ENCODE measurements around the gene RBMS3.

The RBMS3 gene

DNA sequence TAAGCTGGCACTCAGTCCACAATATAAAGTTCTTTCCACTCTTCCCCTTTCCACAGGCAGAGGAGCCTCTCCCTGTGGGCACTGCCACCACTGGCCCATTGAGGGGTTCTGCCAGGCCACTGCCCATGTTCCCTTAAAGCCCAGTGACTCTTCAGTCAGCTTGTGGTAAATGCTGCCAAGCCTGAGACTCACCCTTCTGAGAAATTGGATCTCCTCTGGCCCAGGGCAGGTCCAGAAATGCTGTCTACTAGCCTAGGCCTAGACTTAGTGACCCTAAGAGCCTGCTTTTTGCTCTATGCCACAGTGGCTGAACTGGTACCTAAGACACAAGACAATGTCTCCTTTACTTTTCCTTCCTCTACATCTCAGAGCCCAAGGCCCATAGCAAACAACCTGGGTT lies 295.8 kb downstream of the RBMS3 start:
- no peak for DNase-seq (ENCODE audit: low spot score)

GRCh38 chr3:29577250-29577649 lies 296.4 kb downstream of the RBMS3 start:
- no peak for DNase-seq (ENCODE audit: low spot score)

DNA sequence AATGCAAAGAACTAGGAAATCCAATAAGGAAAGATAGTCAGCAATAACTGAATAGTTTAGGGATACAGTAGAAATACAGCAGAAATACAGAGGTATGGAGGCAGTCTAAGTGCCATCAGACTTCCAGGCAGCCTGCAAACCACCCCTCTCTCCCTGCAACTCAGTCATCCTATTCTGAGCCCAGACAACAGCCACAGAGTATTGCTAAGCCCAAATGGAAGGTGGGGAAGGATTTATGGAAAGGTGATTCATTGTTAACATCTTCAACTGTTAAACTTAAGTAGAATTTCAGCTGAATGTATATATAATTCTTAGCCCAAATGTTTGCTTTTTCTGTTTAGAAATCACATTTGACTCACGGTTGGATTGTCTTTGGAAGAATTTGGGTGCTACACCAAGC lies 300.4 kb downstream of the RBMS3 start:
- no peak for DNase-seq (ENCODE audit: low spot score)

GRCh38 chr3:29582273-29582672 lies 301.4 kb downstream of the RBMS3 start:
- no peak for DNase-seq (ENCODE audit: low spot score)

GRCh38 chr3:29583861-29584260 lies 303.0 kb downstream of the RBMS3 start:
- DNase-seq (ENCODE audit: low spot score): no peak

GRCh38 chr3:29585368-29585767 lies 304.5 kb downstream of the RBMS3 start:
- DNase-seq (ENCODE audit: low spot score): no peak

DNA sequence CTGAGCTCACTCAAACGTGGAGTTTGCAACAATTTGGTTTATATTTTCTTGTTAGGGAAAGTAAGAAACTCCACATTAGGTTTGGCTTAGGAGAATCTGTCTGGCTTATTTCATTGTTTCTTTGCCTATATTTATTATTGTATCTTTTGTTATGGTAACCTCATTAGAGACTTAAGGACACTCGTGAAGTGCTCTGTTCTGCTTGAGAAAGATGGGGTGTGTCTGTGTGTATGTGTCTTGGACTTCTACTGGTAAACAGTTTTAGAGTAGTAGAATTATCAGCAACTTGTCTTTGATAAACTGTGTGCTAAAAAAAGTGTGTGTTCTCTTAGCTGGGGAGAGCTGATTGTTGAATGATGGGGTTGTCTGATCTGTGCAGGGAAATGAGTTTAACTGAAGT lies 306.5 kb downstream of the RBMS3 start:
- DNase-seq (ENCODE audit: low spot score): no peak

DNA sequence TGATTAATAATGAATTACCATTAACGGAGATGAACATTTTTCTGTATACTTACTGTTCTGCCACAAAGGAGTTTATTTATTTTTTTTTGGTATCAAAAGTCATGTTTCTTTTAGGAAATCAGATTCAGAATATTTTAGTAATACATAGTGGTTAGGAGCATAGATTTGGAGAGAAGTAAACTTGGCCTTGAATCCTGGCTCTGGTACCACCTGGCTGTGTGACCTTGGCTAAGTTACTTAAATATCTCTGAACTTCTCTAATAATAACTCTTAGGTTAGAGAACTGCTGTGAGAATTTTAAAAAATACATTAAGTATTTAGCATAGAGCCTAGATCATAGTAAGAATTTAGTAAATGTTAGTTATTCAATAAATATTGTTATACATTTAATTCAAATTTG lies 309.1 kb downstream of the RBMS3 start:
- no peak for DNase-seq (ENCODE audit: low spot score)

DNA sequence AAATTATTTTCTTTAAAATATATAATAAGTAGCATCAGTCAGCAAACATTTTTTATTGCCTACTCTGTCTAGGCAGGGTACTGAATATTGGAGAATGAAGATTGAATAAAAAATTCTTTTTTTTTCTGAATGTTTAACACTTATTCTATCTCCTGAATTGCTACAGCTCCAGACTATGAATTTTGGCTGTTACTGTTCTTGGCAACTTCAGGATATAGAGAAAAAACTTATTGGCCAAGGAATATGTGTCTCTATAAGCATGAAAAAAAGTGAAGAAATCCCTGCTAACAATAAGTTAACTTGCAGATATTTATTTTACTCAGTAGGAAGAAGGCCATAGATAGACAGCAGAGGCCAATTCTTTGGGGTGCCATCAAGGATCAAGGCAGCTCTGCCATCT lies 309.6 kb downstream of the RBMS3 start:
- no peak for DNase-seq (ENCODE audit: low spot score)

DNA sequence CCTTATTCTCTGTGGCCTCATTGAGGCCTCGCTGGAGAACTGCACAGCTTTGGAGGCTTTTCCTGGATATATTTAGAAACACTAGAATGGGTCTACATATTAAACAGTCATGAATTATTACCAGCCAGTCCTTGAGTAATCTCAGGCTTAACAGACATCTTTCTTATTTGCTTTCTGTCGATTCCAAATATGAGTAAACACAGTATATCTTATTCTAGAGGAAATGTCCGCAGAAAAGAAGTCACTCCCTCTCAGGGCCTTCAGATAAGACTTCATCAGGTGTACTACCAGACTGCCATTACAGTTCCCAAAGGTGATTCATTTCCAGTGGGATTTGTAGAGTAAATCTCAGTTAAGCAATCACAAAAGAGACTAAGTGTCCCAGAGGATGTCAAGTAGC lies 310.7 kb downstream of the RBMS3 start:
- no peak for DNase-seq (ENCODE audit: low spot score)

- no peak for DNase-seq (ENCODE audit: low spot score)
Observed at GRCh38 chr3:29593802-29594201, 312.9 kb downstream of the RBMS3 start.

- no peak for DNase-seq (ENCODE audit: low spot score)
Observed at GRCh38 chr3:29594261-29594660, 313.4 kb downstream of the RBMS3 start.

- DNase-seq (ENCODE audit: low spot score): no peak
Observed at GRCh38 chr3:29597376-29598008, 316.6 kb downstream of the RBMS3 start.

GRCh38 chr3:29601861-29602585 lies 321.2 kb downstream of the RBMS3 start:
- DNase-seq (ENCODE audit: low spot score): no peak

DNA sequence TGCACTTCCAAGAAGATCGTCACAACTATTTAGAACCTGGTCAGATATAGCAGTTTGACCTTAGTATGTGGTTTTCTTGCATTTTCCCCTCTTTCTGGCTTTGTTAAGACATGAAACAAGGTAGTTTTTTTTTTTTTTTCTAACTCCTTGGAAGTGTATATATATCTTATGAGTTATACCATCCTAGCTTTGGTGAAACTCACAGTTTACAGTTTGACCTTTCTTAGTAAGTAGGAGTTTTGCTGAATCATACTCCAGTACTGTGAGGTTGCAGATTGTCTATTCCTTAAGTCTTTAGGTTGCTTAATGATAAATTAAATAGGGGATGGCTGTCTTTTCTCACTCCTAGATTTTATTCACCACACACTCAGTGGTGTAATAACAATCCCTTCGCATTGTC lies 325.0 kb downstream of the RBMS3 start:
- no peak for DNase-seq (ENCODE audit: low spot score)

GRCh38 chr3:29606416-29606815 lies 325.5 kb downstream of the RBMS3 start:
- no peak for DNase-seq (ENCODE audit: low spot score)

DNA sequence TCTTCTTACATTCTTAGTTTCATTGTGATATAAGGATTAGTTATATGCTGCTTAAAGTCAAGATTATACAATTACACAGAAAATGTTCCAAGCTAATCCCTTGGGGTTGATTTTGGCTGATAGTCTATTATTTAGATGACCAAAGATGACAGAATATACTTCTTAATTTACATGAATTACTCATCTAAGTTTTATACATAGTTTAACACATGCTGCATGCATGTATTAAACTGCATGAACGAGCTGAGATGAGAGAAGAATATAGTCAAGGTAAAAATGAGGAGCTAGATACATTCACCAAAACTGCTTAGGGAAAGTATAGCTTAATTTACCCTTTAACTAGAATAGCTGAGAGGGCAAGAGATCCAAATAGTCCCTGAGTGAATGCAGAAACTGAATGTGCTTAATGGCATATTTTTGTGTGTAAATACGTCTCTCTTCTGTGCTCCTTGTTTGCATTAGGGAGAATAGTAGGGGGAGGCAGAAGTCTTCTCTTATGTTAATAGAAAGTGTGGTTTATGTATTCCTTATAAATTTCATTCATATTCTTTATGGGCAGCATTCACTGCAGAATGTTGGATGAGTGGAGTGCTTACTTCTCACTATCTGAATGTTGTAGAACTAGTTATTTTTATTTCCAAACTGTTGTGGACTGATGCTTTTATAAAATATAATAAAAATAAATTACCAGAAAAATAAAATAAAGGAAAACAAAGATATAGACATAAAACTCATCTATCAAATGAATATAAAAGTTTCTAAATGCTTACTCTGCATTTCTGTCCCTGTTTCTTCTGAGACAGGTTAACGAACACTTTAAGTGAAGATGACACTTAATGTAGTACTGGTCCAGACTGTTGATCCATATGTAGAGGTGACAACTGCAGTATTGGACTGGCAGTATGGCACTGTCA lies 327.8 kb downstream of the RBMS3 start:
- DNase-seq (ENCODE audit: low spot score): no peak

GRCh38 chr3:29609328-29609811 lies 328.5 kb downstream of the RBMS3 start:
- no peak for DNase-seq (ENCODE audit: low spot score)

- no peak for DNase-seq (ENCODE audit: low spot score)
Observed at GRCh38 chr3:29610781-29611180, 329.9 kb downstream of the RBMS3 start.

- DNase-seq (ENCODE audit: low spot score): no peak
Observed at GRCh38 chr3:29611252-29611651, 330.4 kb downstream of the RBMS3 start.

DNA sequence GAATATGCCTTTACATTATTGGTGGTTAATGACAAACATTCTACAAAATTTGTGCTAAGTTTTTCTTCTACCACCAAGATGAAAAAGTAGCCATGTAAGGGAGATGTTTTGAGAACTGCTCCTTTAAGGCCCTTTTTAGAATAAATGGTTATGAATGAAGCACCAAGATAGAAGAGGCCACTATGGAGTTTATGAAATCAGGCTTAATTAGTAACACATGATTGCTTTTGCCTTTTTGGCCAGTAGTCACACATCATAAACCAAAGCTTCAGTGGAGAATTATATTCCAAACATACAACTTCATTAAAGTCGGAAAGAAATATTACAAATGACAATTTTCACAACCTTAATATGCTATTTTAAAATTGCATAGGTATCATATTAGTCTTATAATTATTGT lies 331.7 kb downstream of the RBMS3 start:
- DNase-seq (ENCODE audit: low spot score): no peak

DNA sequence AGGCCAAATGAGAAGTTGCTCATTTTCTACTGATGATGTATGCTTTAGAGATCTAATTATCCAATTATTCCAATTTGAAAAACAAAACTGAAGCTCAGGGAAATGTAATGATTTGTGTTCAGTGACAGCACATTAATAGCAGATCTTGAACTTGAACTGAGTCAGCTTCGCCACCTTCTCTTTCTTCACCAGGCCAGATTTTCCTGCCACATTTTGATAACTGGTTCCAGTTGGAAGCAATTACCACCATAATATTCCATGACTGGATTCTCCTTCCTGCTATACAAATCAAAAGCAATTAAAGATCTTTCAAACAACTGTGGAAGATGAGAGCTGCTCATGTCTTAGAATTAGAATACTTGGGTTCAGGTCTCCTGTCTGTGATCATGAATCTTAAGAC lies 334.1 kb downstream of the RBMS3 start:
- no peak for DNase-seq (ENCODE audit: low spot score)
